SHP77 treated with DMSO at 0.1 percent for 48 hours (cell line): ENCODE data around the gene FAM120AOS.

Source experiments
- DNase-seq: peaks from one replicate; lab custom pipeline; 2025; lab: John Stamatoyannopoulos, UW

FAM120AOS gene

GRCh38 chr9:93437996-93438395, 15.4 kb downstream of the FAM120AOS start:
- DNase-seq, result no peak

GRCh38 chr9:93436655-93437407, 16.6 kb downstream of the FAM120AOS start:
- no peak for DNase-seq

DNA sequence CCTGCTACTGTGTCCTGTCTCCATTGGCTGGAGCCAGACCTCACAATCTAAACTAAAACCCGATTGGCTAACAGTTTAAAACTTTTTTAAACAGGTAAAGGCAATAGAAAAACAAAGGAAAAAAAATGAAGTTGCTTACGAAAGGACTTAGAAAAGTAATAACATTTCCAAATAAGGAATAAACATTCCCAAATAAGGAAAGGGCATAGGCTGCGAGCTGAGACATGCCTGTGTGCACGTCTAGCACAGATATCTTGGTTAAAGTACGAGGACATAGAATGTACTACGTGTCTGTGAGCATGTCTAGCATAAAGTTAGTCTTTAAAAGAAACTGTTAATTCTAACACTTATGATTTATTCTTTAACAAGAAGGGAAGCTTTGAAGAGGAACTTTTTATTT, 17.2 kb downstream of the FAM120AOS start:
- DNase-seq, result no peak

DNA sequence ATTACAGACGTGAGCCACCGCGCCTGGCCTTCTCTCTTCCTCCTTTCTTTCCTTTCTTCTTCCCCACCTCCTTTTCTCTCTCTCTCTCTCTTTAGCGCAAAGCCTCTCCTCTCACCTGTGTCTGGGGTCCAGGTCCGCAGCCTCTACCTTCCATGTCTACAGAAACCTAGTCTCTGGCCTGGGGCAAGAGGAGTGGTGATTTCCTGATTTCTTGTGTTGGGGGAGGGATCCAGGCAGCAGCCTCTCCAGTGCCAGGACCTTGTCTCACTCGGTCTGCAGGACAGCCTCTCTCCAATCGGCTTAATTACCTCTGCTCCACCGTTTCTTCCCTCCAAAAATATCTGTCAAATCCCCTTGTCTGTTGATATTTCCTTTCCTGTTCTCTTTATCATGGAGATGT, 18.0 kb downstream of the FAM120AOS start:
- DNase-seq, result no peak

DNA sequence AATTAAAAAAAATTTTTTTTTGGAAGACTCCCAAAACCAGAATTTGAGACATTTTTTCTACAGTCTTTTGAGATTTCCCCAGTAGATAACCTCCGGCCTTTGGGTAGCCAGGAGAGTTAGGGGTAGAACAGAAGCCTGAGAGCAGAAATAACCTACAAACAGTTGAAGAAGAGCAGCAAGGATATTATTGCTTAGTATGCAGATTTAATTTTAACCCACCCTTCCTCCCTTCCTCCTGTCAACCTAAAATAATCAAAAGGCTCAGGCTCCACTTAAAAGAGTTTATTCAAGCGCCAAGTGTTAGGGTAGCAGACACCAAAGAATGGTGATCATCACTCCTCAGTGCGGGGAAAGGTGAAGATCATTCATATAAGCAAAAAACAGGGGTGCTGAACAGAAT, 19.3 kb downstream of the FAM120AOS start:
- DNase-seq, result no peak

GRCh38 chr9:93432964-93433363, 20.4 kb downstream of the FAM120AOS start:
- DNase-seq, result no peak

DNA sequence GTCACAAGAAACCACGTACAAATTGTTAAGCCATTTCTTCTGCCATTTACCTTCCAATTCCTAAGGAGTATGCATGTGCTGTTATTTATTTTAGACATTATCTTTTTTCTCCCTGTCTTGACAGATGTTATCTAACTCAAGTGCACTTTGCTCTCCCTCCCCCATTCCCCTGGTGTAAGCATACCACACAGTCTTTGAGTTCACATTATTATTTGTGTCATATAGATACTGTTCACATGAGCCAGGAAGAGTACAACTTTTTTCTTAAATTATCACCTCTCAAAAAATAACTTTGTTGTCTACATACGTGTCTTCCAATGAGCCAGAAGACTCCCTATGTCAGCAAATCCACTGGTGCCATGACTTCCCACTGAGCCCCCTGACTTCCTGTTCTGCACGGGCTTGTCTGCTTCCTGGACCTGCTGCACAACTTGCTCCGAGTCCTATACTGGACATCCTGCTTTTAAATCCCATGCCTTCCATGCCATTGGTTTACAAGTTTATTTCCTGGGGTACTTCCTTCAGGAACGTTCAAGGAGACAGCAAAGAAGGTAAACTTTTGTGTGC, 21.8 kb downstream of the FAM120AOS start:
- DNase-seq, result no peak

DNA sequence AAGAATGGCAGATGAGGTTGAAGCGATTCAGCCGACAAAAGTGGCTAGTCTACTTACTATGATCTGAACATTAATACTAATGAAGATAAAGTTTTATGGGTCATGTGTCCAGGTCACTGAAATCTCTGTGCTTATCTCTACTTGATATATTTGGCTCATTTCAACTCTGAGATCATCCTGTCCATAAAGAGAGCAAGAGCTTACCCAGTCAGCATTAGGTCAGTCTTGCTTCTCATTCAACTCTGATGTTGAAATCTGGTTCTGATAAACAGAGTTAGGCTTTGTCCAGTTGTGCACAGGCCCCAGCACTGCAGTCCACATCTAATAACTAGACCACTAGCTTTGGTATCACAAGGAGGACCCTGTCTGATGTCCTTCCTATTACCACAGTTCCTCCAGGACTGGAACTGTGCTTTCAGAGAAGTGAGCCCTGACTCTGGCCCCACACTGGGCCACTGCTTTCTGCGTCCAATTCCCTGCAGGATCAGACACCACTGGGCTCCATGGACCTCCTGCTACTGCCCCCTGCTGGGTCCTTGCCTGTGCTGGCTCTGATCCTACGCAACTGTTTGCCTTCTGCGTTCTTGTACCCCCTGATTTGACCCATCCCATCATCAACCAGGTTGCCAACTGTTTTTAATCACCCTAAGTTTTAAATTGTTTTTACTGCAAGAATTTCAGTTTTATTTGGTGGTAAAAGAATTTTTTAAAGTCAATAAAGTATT, 25.6 kb downstream of the FAM120AOS start:
- no peak for DNase-seq

DNA sequence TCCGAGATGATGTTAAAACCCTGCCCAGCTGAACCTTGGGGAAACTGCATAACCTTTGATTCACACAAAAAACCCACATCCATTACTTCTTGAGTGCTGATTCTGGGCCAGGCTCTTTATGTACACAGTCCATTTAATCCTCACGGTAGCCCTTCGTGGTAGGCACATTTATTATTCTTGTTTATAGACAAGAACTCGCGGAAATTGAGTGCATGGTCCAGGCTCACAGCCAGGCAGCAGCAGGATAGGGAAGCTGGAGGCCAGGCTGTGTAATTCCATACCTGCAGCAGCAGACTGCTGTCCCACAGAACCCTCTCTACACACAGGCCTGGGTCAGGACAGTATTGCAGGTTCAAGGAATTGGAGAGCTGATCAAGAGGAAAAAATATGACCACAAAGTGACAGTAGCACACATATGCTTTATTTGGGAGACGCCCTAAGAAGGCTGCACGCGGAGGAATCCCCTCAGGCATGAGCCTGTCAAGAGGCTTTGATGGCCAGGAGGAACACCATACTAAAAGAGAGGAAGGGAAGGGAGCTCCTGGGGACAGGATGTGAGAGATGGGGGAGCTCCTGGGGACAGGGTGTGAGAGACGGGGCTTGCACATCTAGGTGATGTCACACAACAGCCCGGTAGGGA, 30.3 kb downstream of the FAM120AOS start:
- DNase-seq, result no peak

DNA sequence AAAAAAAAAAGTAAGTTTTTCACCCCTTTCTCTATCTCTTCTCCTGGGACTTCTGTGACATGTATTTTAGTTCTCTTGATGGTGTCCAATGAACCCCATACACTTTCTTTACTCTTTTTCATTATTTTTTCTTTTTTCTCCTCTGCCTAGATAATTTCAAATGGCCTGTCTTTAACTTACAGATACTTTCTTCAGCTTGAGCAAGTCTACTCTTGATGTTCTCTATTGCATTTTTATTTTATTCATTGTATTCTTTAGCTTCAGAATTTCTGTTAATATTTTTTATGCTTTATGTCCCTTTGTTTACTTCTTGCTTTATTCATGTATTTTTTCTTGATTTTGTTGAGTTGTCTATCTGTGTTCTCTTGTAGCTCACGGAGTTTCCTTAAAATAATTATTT, 34.4 kb downstream of the FAM120AOS start:
- DNase-seq, result no peak

- no peak for DNase-seq
These were observed 35.8 kb downstream of the FAM120AOS start for GRCh38 chr9:93417538-93417937.

- no peak for DNase-seq
These were observed 36.7 kb downstream of the FAM120AOS start for GRCh38 chr9:93416530-93417235.

- DNase-seq, result no peak
These were observed 38.1 kb downstream of the FAM120AOS start for GRCh38 chr9:93415176-93415690.

DNA sequence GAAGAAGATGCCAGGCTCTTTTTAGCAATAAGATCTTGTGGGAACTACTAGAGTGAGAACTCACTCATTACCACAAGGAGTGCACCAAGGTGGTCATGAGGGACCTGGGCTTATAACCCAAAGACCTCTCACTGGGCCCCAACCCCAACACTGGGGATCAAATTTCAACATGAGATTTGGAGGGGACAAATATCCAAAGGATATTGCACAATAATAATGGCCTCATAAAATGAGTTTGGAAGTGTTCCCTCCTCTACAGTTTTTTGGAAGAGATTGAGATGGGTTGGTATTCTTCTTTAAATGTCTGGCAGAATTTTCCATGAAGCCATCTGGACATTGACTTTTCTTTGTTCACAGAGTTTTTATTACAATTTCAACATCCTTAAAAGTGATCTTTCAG, 39.9 kb downstream of the FAM120AOS start:
- no peak for DNase-seq

- no peak for DNase-seq
These were observed 47.0 kb downstream of the FAM120AOS start for GRCh38 chr9:93406371-93406770.

GRCh38 chr9:93398471-93398870, 54.9 kb downstream of the FAM120AOS start:
- DNase-seq, result no peak

DNA sequence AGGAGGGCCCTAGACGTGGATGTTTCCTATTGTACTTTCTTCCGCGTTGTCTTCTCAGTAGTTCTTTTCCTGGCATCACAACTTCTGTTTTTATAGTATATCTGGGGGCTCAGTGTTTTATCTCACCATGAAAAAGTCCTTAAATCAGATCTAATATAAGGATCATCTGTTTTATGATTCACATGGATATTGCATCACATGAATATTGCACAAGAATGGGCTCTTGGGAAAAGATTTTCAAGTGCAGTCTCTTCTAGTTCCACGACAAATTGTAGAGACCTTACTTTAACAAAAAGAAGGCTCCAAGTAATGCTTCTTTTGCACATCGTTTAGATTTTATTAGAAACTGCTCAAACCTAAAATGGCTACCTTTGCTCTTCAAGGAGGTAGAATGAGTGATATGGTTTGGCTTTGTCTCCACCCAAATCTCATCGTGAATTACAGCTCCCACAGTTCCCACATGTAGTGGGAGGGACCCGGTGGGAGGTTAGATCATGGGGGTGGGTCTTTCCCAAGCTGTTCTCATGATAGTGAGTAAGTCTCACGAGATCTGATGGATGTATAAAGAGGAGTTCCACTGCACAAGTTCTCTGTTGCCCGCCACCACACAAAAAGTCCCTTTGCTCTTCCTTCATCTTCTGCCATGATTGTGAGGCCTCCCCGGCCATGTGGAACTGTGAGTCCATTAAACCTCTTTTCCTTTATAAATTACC, 55.6 kb downstream of the FAM120AOS start:
- DNase-seq, result no peak
